KOPT-K1 (cell line): Measurements from ENCODE around the gene PPP2R2B.
"Not testable (repeated sequence)": the region's sequence is repeated elsewhere in the genome, so short reads cannot be mapped to it uniquely, and the experiment has no call there.

Source experiments
- H3K27ac ChIP-seq: fragments of 200-600 bp; sonication (generic); 2 replicates; pipeline ENCODE4 v1.5.1; 2016; ENCODE audit warnings: antibody characterized with exemption, mild to moderate bottlenecking, low read depth, low read length; ENCODE audit not compliant: poor library complexity, severe bottlenecking
- H3K36me3 ChIP-seq: fragments of 200-600 bp; sonication (generic); 2 replicates; pipeline ENCODE4 v1.5.1; 2017; ENCODE audit warnings: antibody characterized with exemption, mild to moderate bottlenecking, low read length, moderate library complexity; ENCODE audit not compliant: insufficient read depth
- H3K9me3 ChIP-seq: fragments of 200-600 bp; sonication (generic); 2 replicates; pipeline ENCODE4 v1.5.1; 2017; ENCODE audit warnings: antibody characterized with exemption, low read length, mild to moderate bottlenecking; ENCODE audit not compliant: insufficient read depth, poor library complexity, severe bottlenecking

The PPP2R2B gene

DNA sequence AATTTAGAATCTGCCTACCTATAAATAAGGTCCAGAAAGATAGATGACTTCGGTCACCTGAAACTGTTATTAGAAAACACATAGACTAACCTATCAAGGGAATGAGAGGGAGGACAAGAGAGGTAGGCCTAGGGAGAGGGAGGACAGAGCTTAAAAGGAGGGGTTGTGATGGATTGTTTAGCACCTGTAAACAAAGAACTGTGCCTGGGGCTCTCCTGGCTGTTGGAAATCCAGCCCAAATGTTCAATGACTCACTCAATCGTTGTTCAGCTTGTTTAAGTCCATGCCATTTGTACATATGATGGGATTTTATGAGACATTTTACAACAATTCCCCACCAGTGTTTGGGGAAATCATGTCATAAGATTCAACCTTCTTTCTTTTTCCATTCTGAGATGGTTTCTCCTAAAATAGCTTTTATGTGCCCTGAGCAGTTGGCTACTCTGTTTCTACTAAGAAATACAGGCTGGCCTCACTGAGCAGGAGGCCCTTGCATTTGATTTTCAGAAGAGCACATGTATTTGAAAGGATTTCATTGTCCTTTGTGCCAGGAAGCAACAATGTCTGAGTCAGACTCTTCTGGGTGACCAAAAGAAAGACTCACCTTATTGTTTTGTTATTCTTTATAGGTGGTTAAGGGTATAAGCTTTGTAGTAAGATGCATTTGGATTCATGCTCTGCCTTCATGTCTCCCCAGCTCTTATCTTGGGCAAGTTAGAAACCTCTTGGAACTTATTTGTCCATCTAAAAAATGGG, 314.4 kb downstream of the PPP2R2B start:
- H3K36me3 ChIP-seq: no peaks in the 10 kb centered on the region
- no peaks in the 10 kb centered on the region for H3K9me3 ChIP-seq
- no peak overlapping the region for H3K27ac ChIP-seq

GRCh38 chr5:146562461-146562860, 316.1 kb downstream of the PPP2R2B start:
- Histone ChIP-seq H3K27ac (no peak overlapping the region), H3K36me3 (no peaks in the 10 kb centered on the region), H3K9me3 (no peaks in the 10 kb centered on the region)

GRCh38 chr5:146561711-146562110, 316.8 kb downstream of the PPP2R2B start:
- Histone ChIP-seq H3K36me3 (no peaks in the 10 kb centered on the region), H3K27ac (no peak overlapping the region), H3K9me3 (no peaks in the 10 kb centered on the region)

- no peak overlapping the region for H3K27ac ChIP-seq
- H3K36me3 ChIP-seq: no peaks in the 10 kb centered on the region
Measured at GRCh38 chr5:146560205-146560812, 318.2 kb downstream of the PPP2R2B start.

GRCh38 chr5:146556884-146557283, 321.7 kb downstream of the PPP2R2B start:
- H3K36me3 ChIP-seq, H3K9me3 ChIP-seq, H3K27ac ChIP-seq: not testable (repeated sequence)

More at GRCh38 chr5:146560205-146560812, 318.2 kb downstream of the PPP2R2B start:
- H3K9me3 ChIP-seq: no peaks in the 10 kb centered on the region

DNA sequence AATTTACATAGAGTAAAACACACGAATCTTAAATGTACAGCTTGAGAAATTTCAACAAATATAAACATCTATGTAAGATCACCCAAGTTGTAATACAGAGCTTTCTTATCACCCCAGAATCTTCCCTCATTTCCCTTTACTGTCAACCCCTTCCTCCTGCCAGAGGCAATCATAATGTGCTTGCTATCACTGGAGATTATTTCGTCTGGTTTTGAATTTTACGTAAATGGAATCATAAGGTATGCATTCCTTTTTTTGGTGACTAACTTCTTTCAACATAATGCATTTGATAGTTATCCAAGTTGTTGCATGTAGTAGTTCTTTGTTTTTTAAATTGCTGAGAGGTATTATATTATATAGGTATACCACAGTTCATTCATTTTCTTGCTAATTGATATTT, 325.1 kb downstream of the PPP2R2B start:
- Histone ChIP-seq H3K9me3 (no peaks in the 10 kb centered on the region), H3K36me3 (no peaks in the 10 kb centered on the region), H3K27ac (no peak overlapping the region)

DNA sequence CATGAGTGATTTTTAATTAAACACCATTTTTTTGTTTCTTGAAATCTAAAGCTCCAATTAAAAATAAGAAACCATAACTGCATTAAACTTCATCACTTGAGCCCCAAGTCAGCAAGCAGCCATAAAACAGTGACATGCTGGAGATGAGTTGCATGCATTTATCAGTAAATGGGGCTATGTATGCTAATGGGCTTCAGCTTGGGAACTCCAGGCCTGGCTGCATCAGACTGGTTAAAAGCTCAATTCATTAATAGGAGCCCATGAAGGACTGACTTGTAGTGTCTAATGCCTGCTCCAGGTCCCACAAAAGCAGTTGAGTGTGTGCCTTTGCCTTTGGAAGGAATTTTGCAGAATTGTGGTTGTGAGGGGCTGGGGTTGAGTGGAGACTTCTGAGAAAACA, 328.9 kb downstream of the PPP2R2B start:
- H3K36me3 ChIP-seq: no peaks in the 10 kb centered on the region
- H3K9me3 ChIP-seq: no peaks in the 10 kb centered on the region
- no peak overlapping the region for H3K27ac ChIP-seq

GRCh38 chr5:146548781-146549449, 329.6 kb downstream of the PPP2R2B start:
- Histone ChIP-seq H3K9me3 (no peaks in the 10 kb centered on the region), H3K36me3 (no peaks in the 10 kb centered on the region), H3K27ac (no peak overlapping the region)

DNA sequence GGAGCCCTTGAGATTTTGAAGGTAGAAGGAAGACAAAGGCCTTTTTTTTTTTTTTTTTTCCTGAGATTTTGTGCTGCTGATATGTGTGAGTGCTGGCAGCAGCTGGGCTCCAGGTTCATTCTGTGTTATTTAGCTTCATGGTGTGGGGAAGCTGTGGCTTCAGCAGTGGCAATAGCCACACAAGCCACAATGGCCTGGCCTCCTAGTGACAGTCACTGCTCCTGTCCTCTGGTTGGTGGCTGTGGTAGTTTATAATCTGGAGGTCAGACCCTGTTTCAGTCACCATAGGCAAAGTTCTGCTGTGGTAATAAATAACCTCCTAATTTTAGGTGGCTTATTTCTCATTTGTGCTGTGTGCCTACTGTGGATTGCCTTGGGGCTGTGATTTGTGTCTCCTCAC, 334.3 kb downstream of the PPP2R2B start:
- Histone ChIP-seq H3K27ac (no peak overlapping the region), H3K9me3 (no peaks in the 10 kb centered on the region), H3K36me3 (no peaks in the 10 kb centered on the region)

GRCh38 chr5:146541958-146542849, 336.4 kb downstream of the PPP2R2B start:
- H3K9me3 ChIP-seq: no peaks in the 10 kb centered on the region
- no peak overlapping the region for H3K27ac ChIP-seq
- H3K36me3 ChIP-seq: no peaks in the 10 kb centered on the region

- no peak overlapping the region for H3K27ac ChIP-seq
- H3K9me3 ChIP-seq: no peaks in the 10 kb centered on the region
- no peaks in the 10 kb centered on the region for H3K36me3 ChIP-seq
Measured at GRCh38 chr5:146540414-146540813, 338.1 kb downstream of the PPP2R2B start.

DNA sequence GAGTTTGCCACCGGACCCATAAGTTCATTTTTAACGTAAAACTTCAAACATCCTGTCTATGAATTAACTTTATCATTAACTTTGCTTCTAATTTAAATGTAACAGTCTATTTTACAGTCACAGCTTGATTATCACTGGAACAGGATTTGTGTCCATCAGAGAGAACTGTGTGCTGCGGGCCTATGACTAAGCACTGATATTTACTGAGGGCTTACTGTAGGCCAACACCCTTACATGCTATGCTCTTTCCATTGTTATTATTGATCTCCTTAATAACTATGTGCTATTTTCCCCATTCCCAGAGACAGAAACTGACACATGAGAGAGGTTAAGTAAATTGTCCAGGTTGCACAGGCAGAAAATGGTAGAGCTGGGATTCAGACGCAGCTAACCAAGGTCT, 338.6 kb downstream of the PPP2R2B start:
- no peaks in the 10 kb centered on the region for H3K36me3 ChIP-seq
- H3K9me3 ChIP-seq: no peaks in the 10 kb centered on the region
- no peak overlapping the region for H3K27ac ChIP-seq

DNA sequence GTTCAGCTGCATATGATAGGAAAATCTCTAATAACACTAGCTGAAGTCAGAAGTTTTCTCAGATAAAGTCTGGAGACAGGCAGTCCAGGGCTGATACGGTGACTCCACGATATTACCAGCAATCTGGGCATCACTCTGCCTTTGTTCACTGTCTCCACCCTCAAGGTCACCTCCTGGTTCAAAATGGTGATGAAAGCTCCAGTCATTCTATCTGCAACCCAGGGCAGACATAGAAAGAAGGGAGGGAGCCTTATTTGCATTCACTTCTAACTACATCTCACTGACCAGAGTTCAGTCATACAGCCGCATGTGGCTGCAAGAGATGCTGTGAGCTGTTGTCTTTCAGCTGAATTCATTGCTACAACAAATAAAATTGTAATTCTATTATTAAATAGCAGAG, 340.1 kb downstream of the PPP2R2B start:
- H3K27ac ChIP-seq: no peak overlapping the region
- no peaks in the 10 kb centered on the region for H3K36me3 ChIP-seq
- H3K9me3 ChIP-seq: no peaks in the 10 kb centered on the region

GRCh38 chr5:146533882-146534281, 344.7 kb downstream of the PPP2R2B start:
- H3K27ac ChIP-seq: no peak overlapping the region
- no peaks in the 10 kb centered on the region for H3K36me3 ChIP-seq
- no peaks in the 10 kb centered on the region for H3K9me3 ChIP-seq
